NCI-H1436 (cell line): ENCODE results near the gene LRP4.
A peak's percentile ranks its signal among the peaks of the same experiment; 100 is the strongest.

Experiments
- DNase-seq: peaks from one replicate; lab custom pipeline; 2025; lab: John Stamatoyannopoulos, UW

Gene LRP4

DNA sequence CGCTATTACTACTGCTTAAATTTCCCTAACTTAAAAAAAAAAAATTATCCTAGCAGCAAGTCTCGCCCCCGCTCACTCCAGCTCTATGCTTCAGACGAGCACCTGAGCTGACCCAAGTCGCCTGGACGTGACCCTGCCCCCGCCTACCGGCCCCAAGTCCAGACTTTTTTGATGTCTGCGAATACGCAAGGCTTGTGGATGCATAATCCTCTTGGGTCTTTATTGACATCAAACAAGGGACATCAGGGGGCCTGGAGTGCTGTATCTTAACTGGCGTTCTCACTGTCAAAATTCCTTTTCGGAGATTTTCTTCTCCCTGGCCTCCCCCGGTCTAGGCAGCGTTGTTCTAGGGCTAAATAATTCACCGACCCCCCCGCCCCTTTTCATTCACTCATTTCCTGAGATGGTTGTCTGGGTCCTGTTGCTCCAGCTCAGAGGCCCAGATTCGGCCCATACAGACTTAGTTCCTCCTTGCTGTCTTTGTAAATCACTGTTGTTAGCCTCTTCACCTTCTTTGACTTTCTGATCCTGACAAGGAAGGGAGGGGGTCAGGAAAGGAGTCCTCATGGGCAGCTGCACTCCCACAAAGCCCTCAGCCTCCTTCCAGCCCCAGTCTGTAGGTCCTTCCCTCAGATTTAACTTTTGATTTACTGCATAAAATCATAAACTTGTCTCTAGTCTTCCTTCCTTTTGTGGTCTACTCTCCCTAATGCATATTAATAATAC is 601 bp upstream of the LRP4 start:
- DNase-seq: no peak

- no peak for DNase-seq
Measured at GRCh38 chr11:46917762-46918082, 628 bp downstream of the LRP4 start.

DNA sequence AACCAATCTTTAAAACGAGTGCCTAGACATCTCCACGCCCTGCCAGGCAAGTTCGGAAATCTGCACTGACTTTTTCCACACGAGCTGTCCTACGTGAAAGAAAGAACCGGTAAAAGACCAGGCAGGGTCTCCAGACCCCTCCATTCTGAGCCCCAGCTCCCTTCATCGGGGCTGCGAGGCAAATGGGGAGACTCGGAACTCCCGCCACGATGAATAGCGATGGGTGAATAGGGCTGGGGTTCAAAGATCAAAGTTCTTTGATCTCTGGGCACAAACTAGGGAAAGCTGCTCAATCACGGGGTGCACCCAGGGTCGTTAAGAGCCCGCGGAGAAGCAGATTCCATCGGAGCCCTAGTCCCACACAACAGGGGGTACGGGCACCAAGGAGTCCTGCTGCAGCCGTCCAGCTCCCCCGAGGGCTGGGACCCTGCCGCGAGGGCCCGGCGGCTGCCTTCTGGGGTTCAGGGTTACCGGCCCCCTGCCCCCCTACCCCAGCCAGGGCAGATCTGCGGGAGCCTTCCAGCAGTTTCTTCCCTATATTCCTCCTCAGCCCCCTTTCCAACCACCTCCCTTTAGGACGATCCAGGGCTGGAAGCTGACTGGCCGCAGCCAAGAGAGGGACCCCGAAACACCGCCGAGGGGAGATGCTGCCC is 1.1 kb downstream of the LRP4 start:
- DNase-seq: no peak

DNA sequence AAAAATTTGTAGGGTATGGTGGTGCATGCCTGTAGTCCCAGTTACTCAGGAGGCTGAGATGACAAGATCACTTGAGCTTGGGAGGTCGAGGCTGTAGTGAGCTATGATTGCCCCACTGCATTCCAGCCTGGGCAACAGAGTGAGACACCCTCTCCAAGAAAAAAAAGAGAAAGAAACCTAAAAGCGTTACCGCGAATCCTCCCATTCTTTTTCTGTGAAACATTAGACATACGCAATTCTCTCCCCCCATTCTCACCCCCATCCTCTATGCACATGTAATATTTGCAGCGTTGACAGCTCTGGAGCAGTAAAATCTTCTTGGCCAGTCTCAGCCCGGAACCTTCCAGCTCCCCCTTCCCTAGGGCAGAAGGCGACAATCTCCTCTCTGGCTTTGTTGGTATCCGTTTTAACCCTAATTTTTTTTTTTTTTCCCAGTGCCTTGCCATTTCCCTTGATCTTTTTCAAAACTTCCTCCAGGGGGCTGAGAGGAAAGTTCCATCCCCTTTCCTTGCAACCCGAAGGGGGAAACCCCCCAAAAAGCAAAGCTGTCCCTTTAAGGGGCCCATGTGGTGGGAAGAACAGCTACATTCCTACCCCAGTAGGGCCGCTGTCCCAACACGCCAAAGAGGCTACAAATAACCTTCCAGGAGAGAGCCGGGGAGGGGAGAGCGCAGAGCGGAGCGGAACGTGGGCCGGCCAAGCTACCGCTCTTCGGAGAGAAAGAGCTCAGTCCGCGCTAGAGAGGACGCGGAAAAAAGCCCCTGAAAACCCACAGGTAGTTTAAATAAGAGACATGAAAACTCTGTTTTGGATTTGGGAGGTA is 1.9 kb downstream of the LRP4 start:
- no peak for DNase-seq

DNA sequence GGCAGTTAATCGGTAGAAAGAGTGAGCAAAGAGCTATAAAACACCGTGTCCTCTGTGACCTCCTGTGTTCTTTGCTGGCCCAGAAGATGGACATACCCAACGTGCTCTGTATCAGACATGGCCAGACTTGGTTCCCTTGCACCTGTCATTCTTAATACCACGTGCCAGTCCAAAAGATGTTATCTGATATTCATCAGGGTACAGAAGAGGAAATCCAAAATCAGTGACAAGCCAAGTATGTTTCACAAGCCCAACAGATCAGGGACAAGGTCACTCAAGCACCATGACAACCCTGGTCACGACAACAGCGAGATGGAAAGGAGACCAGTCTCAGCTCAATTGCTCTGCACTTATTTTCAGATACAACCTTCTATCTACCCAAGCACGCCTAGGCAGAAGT is 3.4 kb downstream of the LRP4 start:
- DNase-seq: no peak

DNA sequence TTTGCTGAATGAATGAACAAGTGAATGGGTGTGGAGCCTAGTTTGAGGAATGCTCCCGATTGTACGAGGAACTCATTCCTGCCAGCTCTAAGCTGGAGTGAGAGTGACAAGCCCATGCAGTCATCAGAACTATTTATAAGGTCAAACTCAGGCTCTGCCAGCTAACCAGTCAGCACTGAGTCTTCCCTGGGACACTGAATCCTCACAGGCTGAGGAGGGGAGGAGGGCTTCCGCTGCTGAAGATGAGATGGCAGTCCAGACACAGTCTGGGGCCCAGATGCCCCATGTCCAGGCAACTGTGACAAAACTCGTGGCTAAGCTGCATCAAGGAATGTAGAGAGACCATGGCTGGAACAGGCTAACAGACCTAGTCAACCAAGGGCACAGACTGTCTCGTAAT is 4.0 kb downstream of the LRP4 start:
- DNase-seq: no peak

GRCh38 chr11:46913484-46913883 is 4.9 kb downstream of the LRP4 start:
- DNase-seq: no peak

- DNase-seq: peak; percentile 70
Measured at GRCh38 chr11:46912526-46913150, 5.7 kb downstream of the LRP4 start.

DNA sequence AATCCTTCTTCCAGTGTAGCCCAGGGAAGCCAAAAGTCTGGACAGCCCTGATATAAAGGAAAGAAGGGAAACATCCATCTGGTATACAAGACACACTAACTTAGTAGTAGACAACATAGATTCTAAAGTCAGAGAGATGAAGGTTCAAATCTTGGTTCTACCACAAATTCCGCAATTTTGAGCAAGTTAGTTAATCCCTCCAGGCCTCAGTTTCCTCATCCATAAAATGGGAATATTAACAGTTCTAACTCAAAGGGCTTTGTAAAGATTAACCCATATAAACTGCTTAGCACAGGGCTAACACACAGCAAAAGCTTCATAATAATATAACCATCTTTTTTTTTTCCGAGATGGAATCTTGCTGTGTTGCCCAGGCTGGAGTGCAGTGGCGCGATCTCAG is 10.7 kb downstream of the LRP4 start:
- no peak for DNase-seq

- DNase-seq: no peak
Measured at GRCh38 chr11:46906609-46907041, 11.7 kb downstream of the LRP4 start.

DNA sequence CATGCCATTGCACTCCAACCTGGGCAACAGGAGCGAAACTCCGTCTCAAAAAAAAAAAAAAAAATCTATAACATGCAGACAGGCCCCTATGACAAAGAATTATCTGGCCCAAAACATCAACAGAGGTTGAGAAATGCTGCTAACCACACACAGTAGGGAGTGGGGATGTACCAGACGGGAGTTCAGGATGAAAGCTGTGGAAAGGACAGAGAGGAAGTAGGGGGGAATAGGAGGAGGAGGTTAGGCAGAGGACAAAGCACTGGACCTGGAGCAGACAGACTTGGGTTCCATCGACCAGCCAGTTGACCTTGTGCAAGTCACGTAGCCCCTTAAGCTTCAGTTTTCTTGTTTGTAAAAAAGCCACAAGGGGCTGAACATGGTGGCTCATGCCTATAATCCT is 12.5 kb downstream of the LRP4 start:
- no peak for DNase-seq

DNA sequence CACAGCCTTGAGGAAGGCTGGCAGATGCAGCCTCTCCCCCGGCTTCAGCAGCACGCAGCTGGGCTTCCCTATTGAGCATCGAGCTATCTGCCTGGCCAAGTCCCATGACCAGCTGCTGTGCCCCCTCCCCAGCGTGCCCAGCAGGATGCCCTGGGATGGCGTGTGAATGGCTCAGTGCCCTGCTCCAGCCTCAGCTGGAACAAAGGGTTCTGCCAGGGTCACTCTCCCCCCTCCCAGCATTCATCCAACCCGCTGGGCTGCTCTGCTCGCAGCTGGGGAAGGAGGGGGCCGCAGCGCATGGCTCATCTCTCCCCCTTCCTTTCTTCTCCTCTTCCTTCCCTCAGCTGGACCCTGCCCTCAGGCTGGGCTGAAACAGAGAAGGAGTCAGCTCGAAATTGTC is 14.5 kb downstream of the LRP4 start:
- DNase-seq: no peak

- DNase-seq: no peak
Measured at GRCh38 chr11:46902694-46903093, 15.7 kb downstream of the LRP4 start.

DNA sequence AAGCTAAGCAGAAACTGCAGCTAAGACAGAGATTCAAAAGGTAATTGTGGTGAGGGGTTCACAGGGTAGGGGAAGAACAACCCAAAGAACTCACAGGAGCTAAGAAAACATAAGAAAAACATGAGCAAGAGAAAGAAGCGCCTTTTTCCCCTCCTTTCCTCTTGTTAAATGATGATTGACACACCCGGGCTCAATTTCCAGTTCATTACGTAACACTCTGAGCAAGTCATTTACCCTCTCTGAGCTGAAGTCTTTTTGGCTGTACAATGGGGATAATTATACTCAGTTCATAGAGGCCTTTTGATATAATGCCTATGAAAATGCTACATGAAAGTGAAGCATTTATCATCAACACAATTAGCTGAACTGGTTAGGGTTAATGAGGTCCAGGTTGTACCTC is 17.2 kb downstream of the LRP4 start:
- peak; percentile 57 for DNase-seq

- no peak for DNase-seq
Measured at GRCh38 chr11:46900091-46900746, 18.1 kb downstream of the LRP4 start.

GRCh38 chr11:46899501-46900025 is 18.8 kb downstream of the LRP4 start:
- no peak for DNase-seq

- DNase-seq: no peak
Measured at GRCh38 chr11:46898396-46899095, 19.8 kb downstream of the LRP4 start.

DNA sequence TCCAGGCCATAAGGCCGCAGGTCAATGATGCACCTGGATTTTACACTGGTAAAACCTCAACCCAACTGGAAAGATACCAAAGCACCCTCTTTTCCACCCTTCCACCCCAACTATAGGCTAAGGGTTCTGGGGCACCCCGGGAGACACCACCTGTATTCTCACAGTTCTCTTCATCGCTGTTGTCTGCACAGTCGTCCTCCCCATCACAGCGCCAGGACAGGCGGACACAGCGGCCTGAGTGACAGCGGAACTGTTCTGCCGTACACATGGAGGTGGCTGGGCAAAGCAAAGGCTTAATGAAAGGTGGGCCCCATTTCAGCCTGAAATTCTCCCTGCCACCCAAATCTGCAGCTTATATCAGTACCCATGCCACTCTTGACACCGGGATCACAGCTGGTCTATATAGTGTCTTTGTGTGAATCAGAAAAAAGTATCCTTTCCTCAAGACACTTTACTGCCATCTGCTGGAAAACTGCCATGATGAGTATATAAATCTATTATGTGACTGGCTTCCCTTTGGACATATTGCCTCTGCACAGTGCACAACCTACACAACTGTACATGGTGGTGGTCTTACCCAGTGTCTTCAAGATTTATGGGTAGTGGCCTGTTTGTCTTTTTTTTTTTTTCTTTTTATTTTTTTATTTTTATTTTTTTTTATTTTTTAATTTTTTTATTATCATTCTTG is 21.5 kb downstream of the LRP4 start:
- DNase-seq: peak; percentile 25

DNA sequence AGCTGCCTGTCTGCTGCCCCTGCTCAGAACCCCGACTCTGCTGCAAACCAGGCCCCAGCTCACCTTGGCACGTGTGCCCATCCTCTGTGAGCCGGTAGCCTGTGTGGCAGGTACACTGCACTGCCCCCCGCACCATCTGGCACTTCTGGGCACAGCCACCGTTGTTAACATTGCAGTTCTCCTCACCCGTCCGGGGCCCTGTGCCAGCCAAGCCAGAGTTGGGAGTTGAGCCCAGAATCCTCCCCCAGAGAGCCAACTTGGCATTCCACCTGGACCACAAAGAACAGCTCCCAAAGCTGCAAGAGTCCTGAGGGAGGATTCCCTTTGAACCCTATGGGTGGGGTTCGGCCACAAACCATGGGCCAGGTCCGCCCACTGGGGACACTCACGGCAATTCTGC is 22.5 kb downstream of the LRP4 start:
- DNase-seq: no peak

GRCh38 chr11:46894961-46895360 is 23.4 kb downstream of the LRP4 start:
- no peak for DNase-seq

GRCh38 chr11:46894506-46894905 is 23.8 kb downstream of the LRP4 start:
- DNase-seq: no peak
